ENCODE results near the gene ISYNA1.

- TF ChIP-seq CTCF (IDR thresholded peaks at IDR 0.05) (no peak), POLR2A (IDR thresholded peaks at IDR 0.05; ENCODE audit: low read depth) (no peak), POLR2AphosphoS5 (IDR thresholded peaks at IDR 0.05) (peak; percentile 15 to 25), EP300 (IDR thresholded peaks at IDR 0.05) (no peak)
Measured at GRCh38 chr19:18433015-18433691, 4.8 kb downstream of the ISYNA1 start.

Measured in esophagus muscularis mucosa (tissue), 4 donors.